Measurements from ENCODE around the gene KIF5A. TPM values are rescaled to one million over a fixed set of nuclear protein-coding genes. Genes with fewer than 3 reads are reported as not detected.

Gene KIF5A
- total and polyA plus RNA-seq, 2 donors (not counting 3 experiments of a cell fraction or from before 2014, with no cell fraction given), result 0.07 to 0.35 TPM

GRCh38 chr12:57571926-57572762 is 22.3 kb downstream of the KIF5A start:
- no peaks in the 10 kb centered on the region for H3K4me1 ChIP-seq (ENCODE audit: control insufficient read depth, extremely low read depth, insufficient read depth, low read length)
- no peak overlapping the region for H2AFZ ChIP-seq (ENCODE audit: low read depth, low read length)
- dilution Hi-C loops (cut with MboI; ENCODE audit: extremely low pct_ligation_motif_present, low sequenced_read_pairs), result no loop called here
- no peaks in the 10 kb centered on the region for H3K9me3 ChIP-seq (replicated peaks; ENCODE audit: control insufficient read depth, insufficient read depth, low read length)
- no peak overlapping the region for H3K4me3 ChIP-seq (replicated peaks in 1 of 3; ENCODE audit: insufficient read depth in 1 of 3, low read depth in 1 of 3, low read length in 3 of 3)
- H3K36me3 ChIP-seq (ENCODE audit: control insufficient read depth in 2 of 2, extremely low read depth in 1 of 2, insufficient read depth in 2 of 2, low read length in 2 of 2), result no peaks in the 10 kb centered on the region
- H4K20me1 ChIP-seq (replicated peaks; ENCODE audit: control insufficient read depth, extremely low read depth, insufficient read depth, low read length), result no peaks in the 10 kb centered on the region
- POLR2A ChIA-PET, result no interaction called here
- H3K9ac ChIP-seq (replicated peaks; ENCODE audit: extremely low read depth, insufficient read depth, low read length), result no peak overlapping the region
- no TSS peak for BruUV-seq (replicated peaks)
- DNase-seq (ENCODE audit: low read depth, low spot score) (no peak), FAIRE-seq (no peak)
- CTCF ChIA-PET, result interaction anchor here (0.7 to 3.7 kb wide), 3 partner anchors 10 to 61 kb away, joined by 3 to 33 read pairs (median 5); partner anchors contain the start of genes B4GALNT1 and DDIT3
- no peak overlapping the region for H3K4me2 ChIP-seq (ENCODE audit: insufficient read depth, low read length)
- intact Hi-C loops (cut with micrococcal nuclease), result no loop called here
- H3K9me1 ChIP-seq (replicated peaks; ENCODE audit: control insufficient read depth, extremely low read depth, insufficient read depth, low read length), result no peaks in the 10 kb centered on the region
- TF ChIP-seq JUN (IDR thresholded peaks at IDR 0.05; ENCODE audit: borderline replicate concordance, insufficient read depth, insufficient read length, low read depth), result no peak
- TF ChIP-seq POLR2A (IDR thresholded peaks at IDR 0.05; ENCODE audit: low read depth, low read length), result no peak
- TF ChIP-seq EZH2 (IDR thresholded peaks at IDR 0.05; ENCODE audit: borderline replicate concordance, low read depth, low read length, severe bottlenecking), result no peak
- no peak for TF ChIP-seq MYC (IDR thresholded peaks at IDR 0.05; ENCODE audit: low read depth, low read length)
- no peak for TF ChIP-seq MAX (IDR thresholded peaks at IDR 0.05; ENCODE audit: insufficient read depth, insufficient read length)
- TF ChIP-seq GATA2 (IDR thresholded peaks at IDR 0.05; ENCODE audit: insufficient read depth, insufficient read length, low read depth, low read length), result no peak
- TF ChIP-seq FOS (IDR thresholded peaks at IDR 0.05; ENCODE audit: borderline replicate concordance, insufficient read depth, low read length), result no peak
- no peak for TF ChIP-seq POLR2AphosphoS5 (IDR thresholded peaks at IDR 0.05; ENCODE audit: insufficient read depth, low read depth, low read length)
- no peak for TF ChIP-seq CTCF (IDR thresholded peaks at IDR 0.05; ENCODE audit: extremely low read depth in 1 of 2, insufficient read depth in 1 of 2, low read depth in 1 of 2, low read length in 2 of 2)
- H3K79me2 ChIP-seq (ENCODE audit: control insufficient read depth, insufficient read depth, low read length), result no peaks in the 10 kb centered on the region
- H3K27me3 ChIP-seq (ENCODE audit: control insufficient read depth in 2 of 2, insufficient read depth in 2 of 2, low read length in 2 of 2), result peaks cover 3 to 6% of the 10 kb centered on the region in 2 experiments
- H3K27ac ChIP-seq (ENCODE audit: insufficient read depth, low read depth, low read length), result no peak overlapping the region

Measured in endothelial cell of umbilical vein (primary cell).